Left cardiac atrium (tissue), 4 donors: ENCODE results near the gene HELZ. TPM values are rescaled to one million over a fixed set of nuclear protein-coding genes. Genes with fewer than 3 reads are reported as not detected.
A peak's percentile ranks its signal among the peaks of the same experiment; 100 is the strongest.
"Not testable (repeated sequence)": the region's sequence is repeated elsewhere in the genome, so short reads cannot be mapped to it uniquely, and the experiment has no call there.

Source experiments
- ATAC-seq, 2 donors: fragments of 200-7000 bp; cut with Tn5 transposase; one replicate each; pipeline ENCODE4 v1.9.1; 2020; ENCODE audit warnings: mild to moderate bottlenecking in 2 of 2, moderate library complexity in 2 of 2
- DNase-seq: peaks from one replicate; pipeline ENCODE4 v3.0.0-alpha.2; 2020
- intact Hi-C, 2 donors: fragments of 100-400 bp; cut with DNase I; formaldehyde crosslinking; loops; one replicate each; pipeline versions ENCODE4 v1.14.1 to v1.15.1; 2022 to 2023
- total RNA-seq, 2 donors: library from RNA; stranded (reverse); fragmentation: NEBNext Ultra II Directional; extraction: Animal tissue kit (Norgen Biotek cat#: 25700); gene quantifications; one replicate each; pipeline ENCODE4 v1.2.1, GENCODE V29; 2021
- donor health status: DM: no; HTN: yes; CAD: no.
- donor health status: DM: no; HTN: yes; CAD: no; lungs with severe emphysema.
- donor health status: DM: yes; HTN: yes; CAD: no.
- donor health status: Dilated cardiomyopathy.

The HELZ gene
- total RNA-seq, 2 donors from 2014 or later, result 34.5 to 36.0 TPM

- DNase-seq, result no peak
- ATAC-seq, result no peak
- intact Hi-C loops, result no loop called here
Measured at GRCh38 chr17:67208232-67208631, 36.8 kb downstream of the HELZ start.

- DNase-seq, result no peak
- intact Hi-C loops, result loop anchor here in 1 of 2 donors (5.0 kb wide), 1 partner anchor 47 kb away; no protein-coding TSS in a partner anchor
- ATAC-seq, result no peak
Measured at GRCh38 chr17:67203818-67204217, 41.2 kb downstream of the HELZ start.

- no peak for DNase-seq
- intact Hi-C loops, result loop anchor here in 1 of 2 donors (5.0 kb wide), 1 partner anchor 45 kb away; no protein-coding TSS in a partner anchor
- ATAC-seq, result no peak
Measured at GRCh38 chr17:67202503-67202902, 42.5 kb downstream of the HELZ start.

GRCh38 chr17:67200727-67201301, 44.2 kb downstream of the HELZ start:
- DNase-seq, result no peak
- ATAC-seq, result no peak
- intact Hi-C loops, result loop anchor here in 1 of 2 donors (5.0 kb wide), 1 partner anchor 44 kb away; no protein-coding TSS in a partner anchor

- no peak for ATAC-seq
Measured at GRCh38 chr17:67198131-67198530, 46.9 kb downstream of the HELZ start.

GRCh38 chr17:67197023-67197422, 48.0 kb downstream of the HELZ start:
- intact Hi-C loops, DNase-seq, ATAC-seq: not testable (repeated sequence)

More at GRCh38 chr17:67198131-67198530, 46.9 kb downstream of the HELZ start:
- intact Hi-C loops, result no loop called here
- no peak for DNase-seq

GRCh38 chr17:67196422-67196821, 48.6 kb downstream of the HELZ start:
- DNase-seq (no peak), ATAC-seq (no peak)
- intact Hi-C loops, result no loop called here

GRCh38 chr17:67194134-67194533, 50.9 kb downstream of the HELZ start:
- intact Hi-C loops, result no loop called here
- DNase-seq, result no peak
- no peak for ATAC-seq

- DNase-seq (no peak), ATAC-seq (no peak)
- intact Hi-C loops, result no loop called here
Measured at GRCh38 chr17:67187927-67188326, 57.1 kb downstream of the HELZ start.

- ATAC-seq (no peak), DNase-seq (no peak)
- intact Hi-C loops, result no loop called here
Measured at GRCh38 chr17:67186782-67187181, 58.2 kb downstream of the HELZ start.

- ATAC-seq, result no peak
- intact Hi-C loops, result no loop called here
- DNase-seq, result no peak
Measured at GRCh38 chr17:67183531-67183930, 61.5 kb downstream of the HELZ start.

- no peak for DNase-seq
- intact Hi-C loops, result no loop called here
- no peak for ATAC-seq
Measured at GRCh38 chr17:67181825-67182224, 63.2 kb downstream of the HELZ start.

GRCh38 chr17:67180275-67180674, 64.7 kb downstream of the HELZ start:
- DNase-seq (no peak), ATAC-seq (no peak)
- intact Hi-C loops, result no loop called here

- intact Hi-C loops, result no loop called here
- no peak for ATAC-seq
- no peak for DNase-seq
Measured at GRCh38 chr17:67178555-67178954, 66.4 kb downstream of the HELZ start.

- no peak for ATAC-seq
Measured at GRCh38 chr17:67177732-67178131, 67.3 kb downstream of the HELZ start.

GRCh38 chr17:67174190-67174589, 70.8 kb downstream of the HELZ start:
- intact Hi-C loops, result no loop called here
- DNase-seq (no peak), ATAC-seq (no peak)

More at GRCh38 chr17:67177732-67178131, 67.3 kb downstream of the HELZ start:
- intact Hi-C loops, result no loop called here
- DNase-seq, result no peak

GRCh38 chr17:67171560-67171959, 73.4 kb downstream of the HELZ start:
- no peak for ATAC-seq
- intact Hi-C loops, result no loop called here
- DNase-seq, result no peak

GRCh38 chr17:67168496-67168895, 76.5 kb downstream of the HELZ start:
- no peak for ATAC-seq
- no peak for DNase-seq
- intact Hi-C loops, result no loop called here

- intact Hi-C loops, result no loop called here
- DNase-seq, result peak; percentile 42
- peak; percentile 53 to 90 for ATAC-seq
Measured at GRCh38 chr17:67165201-67165600, 79.8 kb downstream of the HELZ start.

- ATAC-seq (peak in 1 of 2 donors; percentile 53), DNase-seq (no peak)
- intact Hi-C loops, result no loop called here
Measured at GRCh38 chr17:67164302-67164701, 80.7 kb downstream of the HELZ start.

GRCh38 chr17:67162771-67163170, 82.2 kb downstream of the HELZ start:
- ATAC-seq, result no peak
- intact Hi-C loops, result no loop called here
- DNase-seq, result no peak
